Stimulated activated CD4-positive, alpha-beta T cell treated with anti-CD3 and anti-CD28 coated beads, TNF-alpha, amount 100 ng/mL, for 48 hours (primary cell): ENCODE measurements around the gene SERP2.

ENCODE experiments used
- DNase-seq, 3 donors: peaks; one replicate each; pipeline ENCODE4 v3.0.0-alpha.2; 2020; ENCODE audit warnings: low read depth in 3 of 3

The SERP2 gene

GRCh38 chr13:44355621-44356020 lies 18.0 kb upstream of the SERP2 start:
- no peak for DNase-seq

GRCh38 chr13:44359983-44360375 lies 13.6 kb upstream of the SERP2 start:
- DNase-seq = no peak

- no peak for DNase-seq
These were observed 11.1 kb upstream of the SERP2 start for GRCh38 chr13:44362394-44363040.

GRCh38 chr13:44363631-44364344 lies 9.8 kb upstream of the SERP2 start:
- no peak for DNase-seq

GRCh38 chr13:44364345-44365000 lies 9.2 kb upstream of the SERP2 start:
- DNase-seq = no peak

GRCh38 chr13:44365008-44365407 lies 8.6 kb upstream of the SERP2 start:
- no peak for DNase-seq

- DNase-seq = no peak
These were observed 7.7 kb upstream of the SERP2 start for GRCh38 chr13:44365899-44366298.

- DNase-seq = no peak
These were observed 5.5 kb upstream of the SERP2 start for GRCh38 chr13:44368062-44368591.

GRCh38 chr13:44368599-44369368 lies 4.8 kb upstream of the SERP2 start:
- no peak for DNase-seq

GRCh38 chr13:44371421-44371820 lies 2.2 kb upstream of the SERP2 start:
- DNase-seq = no peak

- no peak for DNase-seq
These were observed 400 bp upstream of the SERP2 start for GRCh38 chr13:44373247-44373600.

GRCh38 chr13:44374348-44374712 lies 706 bp downstream of the SERP2 start:
- DNase-seq = no peak

- DNase-seq = no peak
These were observed 4.7 kb downstream of the SERP2 start for GRCh38 chr13:44378277-44378676.

GRCh38 chr13:44379885-44380284 lies 6.3 kb downstream of the SERP2 start:
- no peak for DNase-seq

GRCh38 chr13:44380404-44381165 lies 7.0 kb downstream of the SERP2 start:
- no peak for DNase-seq

GRCh38 chr13:44382635-44383145 lies 9.1 kb downstream of the SERP2 start:
- DNase-seq = no peak

GRCh38 chr13:44383945-44384344 lies 10.3 kb downstream of the SERP2 start:
- DNase-seq = no peak

GRCh38 chr13:44384778-44385177 lies 11.2 kb downstream of the SERP2 start:
- no peak for DNase-seq

- no peak for DNase-seq
These were observed 11.8 kb downstream of the SERP2 start for GRCh38 chr13:44385401-44385800.

- no peak for DNase-seq
These were observed 12.2 kb downstream of the SERP2 start for GRCh38 chr13:44385847-44386246.

- no peak for DNase-seq
These were observed 13.4 kb downstream of the SERP2 start for GRCh38 chr13:44386913-44387556.
